ENCODE results near the gene WASHC2C.
"Not testable (repeated sequence)": the region's sequence is repeated elsewhere in the genome, so short reads cannot be mapped to it uniquely, and the experiment has no call there.

GRCh38 chr10:45717053-45717452 lies 10.0 kb upstream of the WASHC2C start:
- TF ChIP-seq, protein P1, sequence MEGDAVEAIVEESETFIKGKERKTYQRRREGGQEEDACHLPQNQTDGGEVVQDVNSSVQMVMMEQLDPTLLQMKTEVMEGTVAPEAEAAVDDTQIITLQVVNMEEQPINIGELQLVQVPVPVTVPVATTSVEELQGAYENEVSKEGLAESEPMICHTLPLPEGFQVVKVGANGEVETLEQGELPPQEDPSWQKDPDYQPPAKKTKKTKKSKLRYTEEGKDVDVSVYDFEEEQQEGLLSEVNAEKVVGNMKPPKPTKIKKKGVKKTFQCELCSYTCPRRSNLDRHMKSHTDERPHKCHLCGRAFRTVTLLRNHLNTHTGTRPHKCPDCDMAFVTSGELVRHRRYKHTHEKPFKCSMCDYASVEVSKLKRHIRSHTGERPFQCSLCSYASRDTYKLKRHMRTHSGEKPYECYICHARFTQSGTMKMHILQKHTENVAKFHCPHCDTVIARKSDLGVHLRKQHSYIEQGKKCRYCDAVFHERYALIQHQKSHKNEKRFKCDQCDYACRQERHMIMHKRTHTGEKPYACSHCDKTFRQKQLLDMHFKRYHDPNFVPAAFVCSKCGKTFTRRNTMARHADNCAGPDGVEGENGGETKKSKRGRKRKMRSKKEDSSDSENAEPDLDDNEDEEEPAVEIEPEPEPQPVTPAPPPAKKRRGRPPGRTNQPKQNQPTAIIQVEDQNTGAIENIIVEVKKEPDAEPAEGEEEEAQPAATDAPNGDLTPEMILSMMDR (IDR thresholded peaks at IDR 0.05), result not testable (repeated sequence)
- TF ChIP-seq ZFX (IDR thresholded peaks at IDR 0.05; ENCODE audit: borderline replicate concordance), result not testable (repeated sequence)
